Measurements from ENCODE around the gene CT45A1.
"Not testable (repeated sequence)": the region's sequence is repeated elsewhere in the genome, so short reads cannot be mapped to it uniquely, and the experiment has no call there.

DNA sequence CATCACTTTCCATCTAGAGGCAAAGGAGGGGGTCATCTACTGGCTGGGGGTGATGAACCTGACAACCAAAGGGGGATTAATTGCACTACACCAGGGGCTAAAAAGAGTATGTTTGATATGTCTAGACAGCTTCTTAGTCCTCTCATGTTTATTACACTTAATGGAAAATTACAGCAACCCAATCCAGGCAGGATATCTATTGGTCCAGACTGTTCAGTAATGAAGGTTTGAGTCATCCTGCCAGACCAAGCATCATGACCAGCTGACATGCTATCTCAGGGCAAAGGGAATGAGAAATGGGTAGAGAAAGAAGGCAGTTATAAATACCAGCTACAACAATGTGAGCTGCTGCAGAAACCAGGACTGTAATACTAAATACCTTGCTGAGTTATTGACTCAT lies 40.5 kb upstream of the CT45A1 start:
- TF ChIP-seq EZH2 (IDR thresholded peaks at IDR 0.05; ENCODE audit: borderline replicate concordance, insufficient read depth, low read depth, low read length, poor library complexity, severe bottlenecking); CTCF (IDR thresholded peaks at IDR 0.05): not testable (repeated sequence)
